ENCODE results near the gene CYP46A1.
"Not testable (repeated sequence)": the region's sequence is repeated elsewhere in the genome, so short reads cannot be mapped to it uniquely, and the experiment has no call there.

The CYP46A1 gene

DNA sequence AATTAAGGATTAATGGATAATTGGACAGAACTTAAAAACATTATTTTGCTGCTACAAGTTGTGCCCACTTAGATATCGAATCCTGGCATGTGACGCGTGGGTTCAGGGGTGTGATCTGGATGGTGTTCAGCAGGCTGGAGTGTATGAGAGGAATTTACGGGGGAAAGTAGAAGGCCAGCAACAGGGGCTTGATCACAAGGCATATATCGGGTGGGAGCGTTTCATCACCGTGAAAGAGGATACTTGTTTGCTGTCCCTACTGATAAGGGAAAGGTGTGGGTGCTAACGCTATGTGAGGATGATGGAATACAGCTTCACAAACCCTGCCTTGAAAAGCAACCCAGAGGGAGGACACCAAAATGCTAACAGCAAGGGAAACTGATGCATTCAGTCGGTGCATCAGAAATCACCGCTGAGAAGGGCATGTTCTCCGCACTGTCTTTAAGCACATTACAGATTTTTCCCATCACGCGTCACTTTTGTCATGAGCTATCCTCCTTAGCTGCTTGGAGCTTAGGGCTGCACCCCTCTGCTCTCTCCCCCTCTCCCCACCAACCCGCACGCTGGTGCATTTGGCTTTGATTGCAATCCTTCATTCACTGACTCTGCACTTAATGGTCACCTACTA lies 25.8 kb upstream of the CYP46A1 start:
- DNase-seq: no peak

DNA sequence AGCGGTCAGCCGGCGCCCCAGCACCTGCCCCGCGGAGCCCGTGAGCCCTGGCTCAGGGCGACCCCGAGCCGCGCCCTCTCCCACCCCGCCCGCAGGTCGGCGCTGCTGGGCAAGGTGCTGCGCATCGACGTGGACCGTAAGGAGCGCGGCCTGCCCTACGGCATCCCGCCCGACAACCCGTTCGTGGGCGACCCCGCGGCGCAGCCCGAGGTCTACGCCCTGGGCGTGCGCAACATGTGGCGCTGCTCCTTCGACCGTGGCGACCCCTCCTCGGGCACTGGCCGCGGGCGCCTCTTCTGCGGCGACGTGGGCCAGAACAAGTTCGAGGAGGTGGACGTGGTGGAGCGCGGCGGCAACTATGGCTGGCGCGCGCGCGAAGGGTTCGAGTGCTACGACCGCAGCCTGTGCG lies 24.8 kb upstream of the CYP46A1 start:
- no peak for DNase-seq

DNA sequence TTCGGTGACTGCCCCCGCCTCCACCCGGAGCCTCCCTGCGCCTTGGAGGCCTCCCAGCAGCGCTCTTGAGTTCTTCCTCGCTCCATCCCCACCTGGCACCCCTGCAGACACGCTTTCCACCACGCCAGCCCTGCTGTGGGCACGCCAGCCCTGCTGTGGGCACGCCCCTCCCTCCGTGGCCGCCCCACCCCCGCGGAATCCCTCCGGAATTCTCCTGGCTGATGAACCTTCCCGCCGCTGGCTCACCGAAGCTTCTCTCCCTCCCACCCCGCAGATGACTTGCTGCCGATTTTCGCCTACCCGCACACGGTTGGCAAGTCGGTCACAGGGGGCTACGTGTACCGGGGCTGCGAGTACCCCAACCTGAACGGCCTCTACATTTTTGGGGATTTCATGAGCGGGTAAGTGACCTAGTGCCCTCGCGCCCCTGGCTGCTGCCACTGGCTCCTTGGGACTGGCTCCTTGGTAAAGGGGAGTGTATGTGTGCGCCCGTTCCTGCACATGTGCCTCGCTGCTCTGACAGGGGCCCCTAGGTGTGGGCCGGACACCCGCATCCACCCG lies 24.0 kb upstream of the CYP46A1 start:
- no peak for DNase-seq

DNA sequence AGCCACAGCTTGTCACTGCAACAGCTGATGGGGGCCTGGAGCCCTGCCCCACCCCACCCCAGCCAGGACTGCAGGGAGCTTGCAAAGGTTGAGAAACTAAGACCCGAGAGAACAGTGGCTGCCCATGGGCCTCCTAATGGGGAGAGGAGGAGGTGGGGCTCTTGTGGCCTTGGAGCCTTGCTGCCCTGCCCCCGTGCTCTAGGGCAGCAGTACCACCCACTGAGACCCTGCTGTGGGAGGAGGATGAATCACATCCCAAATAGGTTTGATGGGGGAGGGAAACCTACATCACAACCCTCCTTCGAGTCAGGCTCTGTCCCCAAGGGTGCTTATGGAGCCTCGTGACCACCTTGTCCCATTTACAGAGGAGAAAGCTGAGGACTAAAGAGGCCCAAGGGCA lies 23.3 kb upstream of the CYP46A1 start:
- no peak for DNase-seq

DNA sequence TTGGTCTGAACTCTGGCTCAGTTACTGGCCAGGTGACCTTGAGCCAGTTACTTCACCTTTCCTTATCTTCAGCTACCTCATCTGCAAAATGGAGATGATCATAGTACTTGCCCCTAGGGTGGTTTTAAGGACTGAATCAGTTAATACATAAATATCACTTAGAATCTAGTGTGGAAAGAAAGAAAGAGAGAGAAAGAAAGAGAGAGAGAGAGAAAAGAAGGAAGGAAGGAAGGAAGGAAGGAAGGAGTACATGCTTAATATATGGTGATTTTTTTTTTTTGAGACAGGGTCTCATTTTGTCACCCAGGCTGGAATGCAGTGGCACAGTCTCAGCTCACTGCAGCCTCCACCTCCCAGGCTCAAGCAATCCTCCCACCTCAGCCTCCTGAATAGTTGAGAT lies 22.9 kb upstream of the CYP46A1 start:
- not testable (repeated sequence) for DNase-seq

DNA sequence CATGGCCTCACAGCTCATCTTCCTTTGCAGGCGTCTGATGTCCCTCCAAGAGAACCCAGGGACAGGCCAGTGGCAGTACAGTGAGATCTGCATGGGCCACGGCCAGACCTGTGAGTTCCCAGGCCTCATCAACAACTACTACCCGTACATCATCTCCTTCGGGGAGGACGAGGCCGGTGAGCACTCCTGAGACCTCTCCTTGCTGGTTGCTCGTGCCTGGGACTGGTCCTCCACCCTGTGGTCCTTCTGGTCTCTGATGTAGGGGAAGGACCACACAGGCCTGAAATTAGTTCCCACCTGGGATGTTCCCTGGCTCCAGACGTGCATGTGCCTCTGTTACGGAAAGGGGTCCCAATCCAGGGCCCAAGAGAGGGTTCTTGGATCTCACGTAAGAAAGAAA lies 21.3 kb upstream of the CYP46A1 start:
- no peak for DNase-seq

DNA sequence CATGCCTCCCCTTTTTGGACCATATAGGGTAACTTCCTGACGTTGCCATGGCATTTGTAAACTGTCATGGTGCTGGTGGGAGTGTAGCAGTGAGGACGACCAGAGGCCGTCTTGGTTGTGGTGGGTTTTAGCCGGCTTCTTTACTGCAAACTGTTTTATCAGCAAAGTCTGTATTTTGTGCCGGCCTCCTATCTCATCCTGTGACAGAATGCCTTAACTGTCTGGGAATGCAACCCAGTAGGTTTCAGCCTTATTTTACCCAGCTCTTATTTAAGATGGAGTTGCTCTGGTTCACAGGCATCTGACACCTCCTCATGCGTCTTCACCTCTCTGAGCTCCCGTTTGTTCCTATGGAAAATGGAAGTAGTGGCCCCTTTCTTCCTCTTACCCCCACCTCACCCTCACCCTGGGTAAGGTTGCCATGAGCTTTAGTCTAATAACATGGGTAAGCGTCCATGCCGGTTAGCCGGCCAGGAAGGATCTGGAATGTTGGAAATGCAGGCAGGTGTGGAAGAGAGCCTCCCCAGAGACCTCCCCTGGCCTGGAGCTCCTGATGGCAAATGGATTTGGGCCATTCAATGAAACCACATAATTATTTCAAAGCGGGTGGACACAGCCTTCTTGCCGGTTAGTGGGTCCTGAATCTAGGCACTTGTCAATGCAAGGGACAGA lies 20.6 kb upstream of the CYP46A1 start:
- DNase-seq: no peak

DNA sequence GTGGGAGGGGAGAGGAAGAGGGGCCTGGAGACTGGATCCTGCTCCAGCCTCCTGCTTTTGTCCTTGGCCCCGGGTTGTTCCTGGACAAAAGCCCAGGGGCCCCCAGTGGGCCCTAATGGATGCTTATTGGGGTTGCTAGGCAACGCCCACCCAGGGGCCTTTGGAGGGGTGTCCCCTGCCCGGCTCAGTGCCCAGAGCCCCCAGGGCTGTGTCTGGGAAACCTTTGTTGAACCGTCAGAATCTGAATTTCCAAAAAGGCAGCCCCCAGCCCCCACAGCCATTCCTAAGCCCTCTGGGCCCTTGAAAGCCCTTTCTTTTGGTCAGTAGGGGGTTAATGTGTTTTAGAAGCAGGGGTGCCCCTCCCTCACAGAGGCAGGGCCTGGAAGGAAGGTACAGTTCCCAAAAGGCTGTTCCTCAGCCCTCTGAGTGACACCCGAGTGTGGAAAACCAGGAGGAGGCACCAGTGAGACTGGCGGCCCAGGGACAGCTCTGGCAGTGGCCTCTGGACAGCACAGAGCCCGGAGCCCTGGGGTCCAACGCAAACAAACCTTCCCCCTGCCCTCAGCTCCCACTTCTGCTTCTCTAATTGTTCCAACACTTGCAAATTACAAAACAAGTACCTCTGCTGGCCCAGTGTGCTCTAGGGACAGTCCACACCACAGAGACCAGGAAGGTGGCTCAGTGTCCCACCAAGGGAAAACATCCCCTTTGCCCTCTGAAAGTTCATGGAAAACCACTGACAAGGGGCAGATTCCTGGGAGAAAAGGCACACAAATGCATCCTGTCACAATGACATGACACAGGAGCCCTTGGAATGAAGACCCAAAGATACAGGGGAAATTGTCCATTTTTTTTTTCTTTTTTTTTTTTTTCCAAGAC lies 19.8 kb upstream of the CYP46A1 start:
- DNase-seq: no peak

DNA sequence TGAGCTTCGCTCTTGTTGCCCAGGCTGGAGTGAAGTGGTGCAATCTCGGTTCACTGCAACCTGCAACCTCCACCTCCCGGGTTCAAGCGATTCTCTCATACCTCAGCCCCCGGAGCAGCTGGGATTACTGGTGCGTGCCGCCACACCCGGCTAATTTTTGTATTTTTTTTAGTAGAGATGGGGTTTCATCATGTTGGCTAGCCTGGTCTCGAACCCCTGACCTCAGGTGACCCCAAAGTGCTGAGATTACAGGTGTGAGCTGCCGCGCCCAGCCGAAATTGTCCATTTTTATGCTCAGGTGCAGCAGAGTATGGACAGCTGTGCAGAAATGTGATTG lies 19.2 kb upstream of the CYP46A1 start:
- DNase-seq: no peak

DNA sequence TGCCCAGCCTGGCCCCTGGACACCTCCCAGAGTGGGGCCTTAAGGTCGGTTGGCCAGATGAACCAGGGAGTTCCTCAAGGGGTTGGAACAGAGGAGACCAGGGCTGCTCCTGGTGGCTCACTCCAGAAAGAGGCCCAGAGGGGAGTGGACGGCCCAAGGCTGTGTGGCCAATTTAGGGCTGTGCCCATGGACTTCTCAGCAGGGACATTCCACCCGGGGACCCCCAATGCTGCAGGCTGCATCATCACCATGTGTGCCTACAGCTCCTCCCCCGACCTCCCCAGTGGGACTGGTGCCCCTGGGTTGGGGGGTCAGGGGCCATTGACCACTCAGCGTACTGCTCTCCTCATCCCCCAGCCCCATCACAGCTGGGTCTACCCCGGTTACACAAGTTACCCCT lies 17.6 kb upstream of the CYP46A1 start:
- no peak for DNase-seq

DNA sequence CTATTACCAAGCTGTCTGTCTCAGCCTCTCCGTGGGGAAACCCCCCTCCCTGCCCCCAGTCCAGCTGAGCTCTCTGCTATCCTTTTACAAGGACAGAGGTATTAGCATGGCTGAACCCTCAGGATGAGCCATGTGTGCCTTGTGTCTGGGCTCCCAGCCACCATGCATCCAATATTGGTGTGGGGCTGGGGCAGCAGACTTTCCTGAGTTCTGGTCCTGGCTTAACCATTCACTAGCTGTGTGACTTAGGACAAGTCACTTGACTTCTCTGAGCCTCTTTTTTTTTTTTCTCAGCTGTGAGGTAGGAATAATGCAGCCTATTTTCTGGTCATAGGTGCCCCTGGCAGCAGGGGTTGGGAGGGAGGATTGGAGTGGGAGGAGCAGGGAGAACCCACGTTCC lies 17.1 kb upstream of the CYP46A1 start:
- no peak for DNase-seq

DNA sequence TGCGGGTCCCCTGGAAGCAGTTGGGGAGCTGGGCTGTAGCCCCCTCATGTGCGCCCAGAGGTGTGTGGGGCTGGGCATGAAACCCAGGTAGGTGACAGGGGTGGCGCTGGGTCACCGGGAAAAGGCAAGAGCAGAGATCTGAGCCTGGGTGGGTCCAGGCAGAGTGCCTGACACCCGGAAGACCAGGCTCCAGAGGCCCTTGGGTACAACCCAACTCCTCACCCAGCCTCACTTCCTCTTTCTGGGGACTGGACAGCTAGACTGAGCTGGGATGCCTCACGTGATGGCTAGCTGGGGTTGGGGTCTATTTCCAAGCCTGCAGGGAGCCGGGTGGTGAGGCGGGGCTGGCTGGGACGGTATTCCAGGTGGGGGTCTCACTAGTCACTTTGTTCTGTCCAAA lies 16.3 kb upstream of the CYP46A1 start:
- DNase-seq: no peak

DNA sequence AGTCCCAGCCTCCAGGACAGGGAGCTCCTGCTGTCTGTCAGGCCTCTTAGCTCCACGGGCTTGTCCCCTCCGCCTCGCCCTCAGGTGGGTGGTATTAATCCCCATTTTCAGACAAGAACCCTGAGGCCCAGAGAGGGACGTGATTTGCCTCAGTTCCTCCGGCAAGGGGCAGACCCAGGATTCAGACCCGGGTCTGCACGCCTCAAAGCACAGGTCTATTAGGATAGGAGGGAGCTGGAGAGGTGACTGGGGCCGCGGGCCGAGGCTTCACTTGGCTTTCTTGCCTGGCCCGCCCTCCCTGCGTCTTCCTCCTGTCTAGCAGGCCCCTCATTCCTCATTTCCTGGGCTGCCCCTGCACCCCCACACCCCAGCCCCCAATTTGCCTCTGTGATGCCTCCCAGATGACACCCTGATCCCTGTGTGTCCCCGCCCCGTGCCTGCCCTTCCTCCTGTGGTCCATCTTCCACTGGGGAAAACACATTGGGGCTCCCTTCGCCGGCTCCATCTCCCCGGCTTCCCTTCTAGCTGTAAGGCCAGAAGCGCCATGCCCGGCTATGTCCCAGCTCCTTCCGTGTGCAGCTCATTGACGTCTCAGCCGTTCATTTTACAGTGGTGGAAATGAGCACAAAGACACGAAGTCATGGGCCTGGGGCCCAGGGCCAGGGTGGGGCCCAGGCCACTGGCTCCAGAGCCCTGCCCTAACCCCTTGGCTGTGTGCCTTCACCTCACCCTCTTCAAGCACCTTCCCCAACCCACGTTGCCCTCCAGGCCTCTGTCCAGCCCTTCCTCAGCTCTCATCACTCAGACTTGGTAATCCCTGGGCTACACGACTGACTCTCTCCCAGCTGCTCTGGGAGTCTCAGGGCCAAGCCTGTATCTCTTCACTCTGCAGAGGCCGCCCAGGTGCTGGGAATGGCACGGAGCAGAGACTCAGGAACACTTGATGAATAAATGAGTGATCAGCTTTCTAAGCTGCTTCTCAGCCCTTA lies 15.5 kb upstream of the CYP46A1 start:
- DNase-seq: no peak

DNA sequence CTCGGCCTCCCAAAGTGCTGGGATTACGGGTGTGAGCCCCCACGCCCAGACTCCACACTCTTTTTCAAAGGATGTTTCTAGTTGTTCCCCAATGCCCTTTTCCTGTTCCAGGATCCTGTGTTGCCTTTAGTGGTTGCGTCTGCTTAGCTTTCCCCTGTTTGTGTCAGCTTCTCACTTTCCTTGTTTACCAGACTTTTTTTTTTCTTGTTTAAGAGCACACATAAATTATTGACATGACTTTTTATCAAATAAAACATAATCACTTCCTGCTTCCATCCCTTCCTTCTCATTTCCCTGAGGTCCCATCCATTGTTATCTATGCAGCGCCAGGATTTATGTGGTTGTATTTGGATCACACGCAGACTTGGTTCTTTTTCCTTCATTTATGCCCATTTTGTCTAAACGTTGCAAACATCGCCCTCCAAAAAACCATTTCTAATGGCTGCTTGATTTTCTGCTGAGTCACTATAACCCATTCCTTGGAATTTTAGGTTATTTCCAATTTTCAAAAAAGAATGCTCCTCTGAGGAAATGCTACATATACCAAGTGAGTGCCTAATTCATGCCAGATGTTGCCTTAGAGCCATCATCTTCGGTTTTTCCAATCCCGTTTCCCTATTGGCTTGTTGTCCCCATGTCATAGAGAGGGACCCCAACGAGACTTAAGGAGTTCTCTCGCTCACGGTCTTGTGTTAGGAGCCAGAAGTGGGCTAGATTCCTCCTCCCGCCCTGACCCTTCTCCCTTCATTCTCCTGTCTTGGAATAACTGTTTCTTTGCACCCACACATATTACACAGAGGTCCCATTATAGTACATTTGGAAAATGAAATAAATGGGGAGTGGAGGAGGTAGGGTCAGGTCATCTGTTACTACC lies 13.5 kb upstream of the CYP46A1 start:
- no peak for DNase-seq

DNA sequence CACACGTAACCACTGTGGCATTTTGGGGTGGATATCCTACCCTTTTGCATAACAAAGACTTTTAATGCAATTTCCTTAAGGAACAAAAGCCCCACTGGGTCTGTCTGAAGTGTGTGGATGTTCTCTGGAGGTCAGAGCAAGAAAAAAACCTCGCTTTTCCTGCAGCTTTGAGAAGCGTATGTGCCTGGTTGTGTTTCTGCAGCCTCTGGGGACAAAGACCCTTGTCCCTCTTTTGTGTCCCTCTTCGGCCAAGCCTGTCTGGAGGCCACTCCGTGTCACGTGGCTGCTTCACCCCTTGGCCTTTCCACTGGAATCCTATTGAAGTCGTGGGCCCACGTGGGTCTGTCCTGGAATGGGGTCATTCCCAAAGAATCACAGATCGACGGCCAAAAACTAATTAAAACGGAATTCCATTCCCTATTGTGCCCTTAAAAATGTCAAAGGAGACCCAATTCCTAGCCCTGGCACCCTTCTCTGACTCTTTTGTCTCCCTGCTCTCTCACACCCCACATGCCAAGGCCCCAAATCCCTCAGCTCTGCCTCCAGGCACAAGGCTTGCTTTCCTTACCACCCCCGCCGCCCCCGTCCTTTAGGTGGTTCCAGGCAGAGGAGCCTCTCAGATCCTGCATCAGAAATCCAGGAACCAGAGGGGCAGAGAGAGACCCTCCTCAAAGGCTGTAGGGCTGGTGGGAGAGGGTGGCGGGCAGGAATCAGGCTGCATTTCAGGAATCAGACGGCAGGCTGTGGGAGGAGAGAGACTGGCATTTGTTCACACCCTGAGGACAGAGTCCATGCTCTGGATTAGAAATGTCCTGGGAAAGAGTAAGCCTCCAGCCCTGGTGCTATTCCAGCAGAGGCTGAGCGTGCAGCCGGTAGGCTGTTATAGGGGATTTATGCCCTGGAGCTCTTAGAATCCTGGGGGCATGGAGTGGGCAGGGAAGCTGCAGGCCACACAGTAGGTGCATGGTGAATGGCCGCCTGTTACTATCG lies 12.6 kb upstream of the CYP46A1 start:
- DNase-seq: no peak

DNA sequence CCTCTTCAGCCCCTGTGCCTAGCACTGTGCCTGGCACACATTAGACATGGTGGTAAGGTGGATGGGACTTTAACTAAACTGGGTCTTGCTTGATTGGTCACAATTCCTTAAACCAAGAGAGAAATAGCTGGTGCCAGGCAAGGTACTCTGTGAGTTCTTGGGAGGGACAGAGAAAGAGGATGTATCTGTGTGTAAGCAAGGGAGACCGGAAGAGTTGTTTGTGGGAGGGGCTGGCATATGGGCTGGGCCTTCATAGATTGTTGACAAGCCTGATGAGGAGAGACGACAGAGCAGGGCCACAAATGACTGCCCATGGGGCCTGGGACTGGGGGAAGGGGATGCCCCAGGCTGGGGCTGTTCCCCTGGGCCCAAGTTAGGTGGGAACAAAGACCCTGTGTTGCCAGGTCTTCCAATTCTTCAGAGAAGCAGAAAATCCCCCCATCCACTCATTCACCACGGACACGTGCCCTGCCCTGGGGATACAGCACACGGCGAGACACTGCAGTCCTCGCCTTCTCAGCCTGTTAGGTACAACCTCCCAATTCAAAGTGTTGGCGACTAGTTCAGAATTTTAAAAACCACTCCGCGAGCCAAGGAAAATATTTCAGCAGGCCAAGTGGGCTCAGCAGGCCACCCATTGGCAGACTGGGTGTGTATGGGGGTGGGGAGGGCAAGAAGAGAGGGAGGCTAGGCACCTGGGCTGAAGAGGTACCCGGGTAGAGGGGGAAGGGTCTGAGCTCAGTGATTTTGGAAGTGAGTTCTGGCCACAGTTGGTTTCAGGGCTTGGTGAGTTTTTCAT lies 11.4 kb upstream of the CYP46A1 start:
- no peak for DNase-seq

DNA sequence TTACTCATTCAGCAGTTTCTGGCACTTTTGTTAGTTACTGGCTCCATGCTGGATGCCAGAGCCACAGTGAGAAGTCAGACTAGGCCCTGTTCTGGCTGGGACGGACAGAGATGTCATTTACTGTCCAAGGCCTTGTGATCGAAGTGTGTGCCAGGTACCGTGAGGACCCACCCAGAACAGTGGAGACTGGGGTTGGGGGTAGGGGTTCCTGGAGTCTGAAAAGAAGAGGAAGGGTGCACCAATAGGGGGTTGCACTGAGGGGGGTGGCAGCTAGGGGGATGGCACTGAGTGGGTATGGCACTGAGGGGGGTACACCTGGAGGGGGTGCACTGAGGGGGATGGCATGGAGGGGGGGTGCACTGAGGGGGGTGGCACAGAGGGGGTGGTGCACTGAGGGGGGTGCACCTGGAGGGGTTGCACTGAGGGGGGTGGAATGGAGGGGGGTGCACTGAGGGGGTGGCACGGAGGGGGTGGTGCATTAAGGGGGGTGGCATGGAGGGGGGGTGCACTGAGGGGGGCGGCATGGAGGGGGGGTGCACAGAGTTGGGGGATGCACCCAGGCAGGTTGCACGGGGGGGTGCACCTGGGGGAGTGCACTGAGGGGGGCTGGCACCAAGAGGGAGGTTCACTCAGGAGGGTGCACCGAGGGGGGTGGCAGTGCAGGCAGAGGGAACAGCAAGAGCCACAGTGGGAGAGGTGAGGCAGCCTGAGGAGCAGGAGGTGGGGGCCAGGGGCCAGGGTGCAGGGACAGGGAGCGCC lies 10.6 kb upstream of the CYP46A1 start:
- no peak for DNase-seq

DNA sequence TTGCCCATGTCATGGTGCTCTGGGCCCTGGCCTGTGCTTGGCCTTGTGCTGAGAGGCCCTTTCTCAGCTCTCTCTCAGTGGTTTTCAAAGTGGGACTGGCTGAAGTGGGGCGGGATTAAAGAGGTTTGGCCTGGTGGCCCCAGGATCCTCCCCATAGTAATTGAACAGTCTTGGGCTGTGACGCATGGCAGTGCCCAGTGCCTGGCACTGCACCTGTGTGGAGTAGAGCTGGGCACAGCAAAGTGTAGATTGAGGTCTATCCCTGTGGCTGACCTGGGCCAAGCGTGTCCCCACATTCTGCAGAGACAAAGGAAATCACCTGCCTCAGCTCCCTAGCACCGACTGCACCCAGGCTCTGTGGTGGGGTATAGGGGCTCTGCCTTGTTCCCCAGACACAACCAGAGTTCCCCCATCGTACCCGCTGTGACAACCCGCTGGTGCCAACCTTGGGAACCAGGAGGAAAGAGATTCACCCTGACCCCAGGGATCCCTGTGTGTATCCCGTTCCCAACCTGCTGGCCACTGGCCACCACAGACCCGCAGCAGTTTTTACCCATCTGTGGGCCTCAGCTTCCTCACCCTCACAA lies 9.9 kb upstream of the CYP46A1 start:
- no peak for DNase-seq
